ENCODE data around the gene SYCP1. TPM values are rescaled to one million over a fixed set of nuclear protein-coding genes. Genes with fewer than 3 reads are reported as not detected.
"Not testable (repeated sequence)": the region's sequence is repeated elsewhere in the genome, so short reads cannot be mapped to it uniquely, and the experiment has no call there.

Gene SYCP1
- total RNA-seq, 1 donor from 2014 or later, result not detected

DNA sequence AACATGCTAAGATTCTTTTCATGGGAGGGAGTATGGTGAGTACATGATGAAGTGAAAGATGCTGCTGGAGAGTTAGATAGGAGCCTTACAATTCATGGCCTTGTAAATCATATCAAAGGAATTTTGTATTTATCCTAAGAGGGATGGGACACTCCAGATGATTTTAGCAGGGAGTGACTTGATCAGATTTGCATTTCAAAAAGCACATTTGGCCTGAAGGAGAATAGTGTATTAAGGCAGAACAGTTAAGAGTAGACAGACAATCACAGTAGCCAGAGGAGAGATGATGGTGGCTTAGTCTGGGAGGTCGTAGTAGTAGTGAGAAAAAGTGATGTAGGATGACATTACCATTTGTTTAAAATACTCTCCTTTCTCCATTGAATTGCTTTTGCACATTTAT is 48.8 kb downstream of the SYCP1 start:
- Mint-ChIP-seq H3K4me1 (peaks cover 8% of the 10 kb centered on the region), H3K27ac (ENCODE audit: unreplicated experiment) (no peak overlapping the region), H3K27me3 (ENCODE audit: low read depth) (peaks cover 3% of the 10 kb centered on the region), H3K9me3 (no peaks in the 10 kb centered on the region), H3K4me3 (no peak overlapping the region), H3K36me3 (ENCODE audit: low read depth) (no peaks in the 10 kb centered on the region)
- TF ChIP-seq, protein P1, sequence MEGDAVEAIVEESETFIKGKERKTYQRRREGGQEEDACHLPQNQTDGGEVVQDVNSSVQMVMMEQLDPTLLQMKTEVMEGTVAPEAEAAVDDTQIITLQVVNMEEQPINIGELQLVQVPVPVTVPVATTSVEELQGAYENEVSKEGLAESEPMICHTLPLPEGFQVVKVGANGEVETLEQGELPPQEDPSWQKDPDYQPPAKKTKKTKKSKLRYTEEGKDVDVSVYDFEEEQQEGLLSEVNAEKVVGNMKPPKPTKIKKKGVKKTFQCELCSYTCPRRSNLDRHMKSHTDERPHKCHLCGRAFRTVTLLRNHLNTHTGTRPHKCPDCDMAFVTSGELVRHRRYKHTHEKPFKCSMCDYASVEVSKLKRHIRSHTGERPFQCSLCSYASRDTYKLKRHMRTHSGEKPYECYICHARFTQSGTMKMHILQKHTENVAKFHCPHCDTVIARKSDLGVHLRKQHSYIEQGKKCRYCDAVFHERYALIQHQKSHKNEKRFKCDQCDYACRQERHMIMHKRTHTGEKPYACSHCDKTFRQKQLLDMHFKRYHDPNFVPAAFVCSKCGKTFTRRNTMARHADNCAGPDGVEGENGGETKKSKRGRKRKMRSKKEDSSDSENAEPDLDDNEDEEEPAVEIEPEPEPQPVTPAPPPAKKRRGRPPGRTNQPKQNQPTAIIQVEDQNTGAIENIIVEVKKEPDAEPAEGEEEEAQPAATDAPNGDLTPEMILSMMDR (conservative IDR thresholded peaks at IDR 0.05), result no peak
- DNase-seq (ENCODE audit: low read depth, low spot score), result no peak

DNA sequence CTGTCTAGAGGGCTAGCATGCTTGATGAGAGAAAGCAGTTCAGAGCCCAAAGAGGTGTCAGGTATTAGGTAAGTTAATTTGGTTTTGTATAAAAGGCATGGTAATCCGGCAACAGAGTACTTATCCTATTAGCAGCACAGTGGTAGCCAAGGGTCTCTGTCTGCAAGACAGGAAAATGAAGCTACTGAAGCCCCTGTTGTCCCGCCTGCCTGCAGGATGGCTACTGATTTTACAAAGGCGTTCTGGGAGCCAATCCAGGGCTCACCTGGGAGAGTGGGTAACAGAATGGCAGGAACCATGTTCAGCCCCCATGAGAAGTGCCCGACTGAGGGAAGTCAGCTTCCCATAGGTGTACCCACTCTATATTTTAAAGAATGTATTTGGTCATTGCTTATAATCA is 61.1 kb downstream of the SYCP1 start:
- not testable (repeated sequence) for H3K4me1 Mint-ChIP-seq; H3K27ac Mint-ChIP-seq (ENCODE audit: unreplicated experiment); H3K4me3 Mint-ChIP-seq; H3K36me3 Mint-ChIP-seq (ENCODE audit: low read depth); H3K9me3 Mint-ChIP-seq; DNase-seq (ENCODE audit: low read depth, low spot score)
- H3K27me3 Mint-ChIP-seq (ENCODE audit: low read depth), result peaks cover 42% of the 10 kb centered on the region

DNA sequence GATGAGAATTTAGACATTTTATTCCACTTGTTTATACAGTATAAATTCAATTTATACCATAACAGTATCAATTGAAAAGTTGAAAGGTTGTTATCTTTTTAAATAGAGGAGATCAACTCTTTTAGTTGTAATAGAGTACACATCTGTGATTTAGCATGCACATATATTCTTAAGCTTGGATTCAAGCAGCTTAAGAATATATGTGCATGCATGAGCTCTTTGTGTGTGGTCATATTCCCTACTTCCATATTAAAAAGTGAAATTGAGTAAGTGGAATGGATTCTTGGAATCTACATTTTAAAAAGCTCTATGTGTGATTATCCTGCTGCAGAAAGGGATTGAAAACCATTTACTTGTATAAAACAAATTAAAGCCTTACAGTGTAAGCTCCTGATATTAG is 71.9 kb downstream of the SYCP1 start:
- Mint-ChIP-seq H3K4me1 (no peaks in the 10 kb centered on the region), H3K27ac (ENCODE audit: unreplicated experiment) (no peak overlapping the region), H3K9me3 (peaks cover 3% of the 10 kb centered on the region), H3K4me3 (no peak overlapping the region), H3K27me3 (ENCODE audit: low read depth) (peaks cover 8% of the 10 kb centered on the region), H3K36me3 (ENCODE audit: low read depth) (no peaks in the 10 kb centered on the region)
- DNase-seq (ENCODE audit: low read depth, low spot score), result no peak
- TF ChIP-seq, protein P1 (conservative IDR thresholded peaks at IDR 0.05), result no peak

DNA sequence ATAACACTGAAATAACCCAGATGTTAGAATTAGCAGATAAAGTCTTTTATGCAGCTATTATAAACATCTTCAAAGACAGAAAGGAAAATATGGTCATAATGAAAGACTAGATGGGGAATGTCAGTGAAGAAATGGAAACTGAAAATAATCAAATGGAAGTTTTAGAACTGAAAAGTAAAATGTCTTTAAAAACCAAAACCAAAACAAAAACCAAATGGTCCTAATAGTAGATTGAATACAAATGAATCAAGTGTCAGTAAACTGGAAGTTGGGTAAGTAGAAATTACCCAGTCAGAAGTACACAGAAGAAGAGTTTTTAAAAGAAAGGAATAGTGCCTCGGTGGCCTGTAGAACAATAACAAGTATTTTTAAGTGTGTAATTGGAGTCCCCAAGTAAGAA is 72.7 kb downstream of the SYCP1 start:
- no peak for DNase-seq (ENCODE audit: low read depth, low spot score)
- Mint-ChIP-seq H3K27me3 (ENCODE audit: low read depth) (peaks cover 5% of the 10 kb centered on the region), H3K4me3 (no peak overlapping the region), H3K27ac (ENCODE audit: unreplicated experiment) (no peak overlapping the region), H3K9me3 (peaks cover 3% of the 10 kb centered on the region), H3K4me1 (no peaks in the 10 kb centered on the region), H3K36me3 (ENCODE audit: low read depth) (no peaks in the 10 kb centered on the region)
- TF ChIP-seq, protein P1 (conservative IDR thresholded peaks at IDR 0.05), result no peak

DNA sequence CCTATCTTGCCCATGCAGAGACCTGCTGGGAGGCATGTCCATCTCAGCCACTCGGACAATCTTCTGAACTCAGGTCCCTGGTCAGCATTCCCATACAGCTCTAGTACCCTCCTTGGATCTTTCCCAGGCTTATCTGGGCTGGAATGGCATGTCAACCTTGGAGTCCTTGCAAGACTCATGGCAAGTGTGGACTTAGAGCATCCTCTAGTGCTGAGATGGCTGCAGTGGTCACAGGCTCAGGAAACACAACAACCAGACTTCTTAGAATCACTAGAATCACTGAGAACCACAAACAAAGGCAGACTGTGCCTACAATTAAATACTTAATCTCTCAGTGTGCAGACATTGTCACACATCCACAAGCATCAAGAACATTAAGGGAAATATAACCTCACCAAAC is 101.9 kb downstream of the SYCP1 start:
- H3K27me3 Mint-ChIP-seq (ENCODE audit: low read depth), result peaks cover 38% of the 10 kb centered on the region
- H3K4me3 Mint-ChIP-seq, result no peak overlapping the region
- no peak for DNase-seq (ENCODE audit: low read depth, low spot score)
- no peak overlapping the region for H3K27ac Mint-ChIP-seq (ENCODE audit: unreplicated experiment)
- peaks cover 3% of the 10 kb centered on the region for H3K36me3 Mint-ChIP-seq (ENCODE audit: low read depth)
- H3K4me1 Mint-ChIP-seq, result no peaks in the 10 kb centered on the region
- peaks cover 10% of the 10 kb centered on the region for H3K9me3 Mint-ChIP-seq
- TF ChIP-seq, protein P1 (conservative IDR thresholded peaks at IDR 0.05), result peak; percentile 41

DNA sequence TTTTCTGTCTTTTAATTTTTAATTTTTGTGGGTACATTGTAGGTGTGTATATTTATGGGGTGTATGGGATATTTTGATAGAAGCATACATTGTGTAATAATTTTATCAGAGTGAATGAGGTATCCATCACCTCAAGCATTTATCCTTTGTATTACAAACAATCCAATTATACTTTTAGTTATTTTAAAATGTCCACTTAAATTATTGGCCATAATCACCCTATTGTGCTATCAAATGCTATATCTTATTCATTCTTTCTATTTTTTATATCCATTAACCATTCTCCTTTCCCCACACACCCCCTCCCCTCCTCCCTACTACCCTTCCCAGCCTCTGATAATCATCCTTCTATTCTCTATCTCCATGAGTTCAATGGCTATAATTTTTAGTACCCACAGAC is 104.8 kb downstream of the SYCP1 start:
- H3K4me3 Mint-ChIP-seq, result no peak overlapping the region
- H3K36me3 Mint-ChIP-seq (ENCODE audit: low read depth), result peaks cover 4% of the 10 kb centered on the region
- H3K27me3 Mint-ChIP-seq (ENCODE audit: low read depth), result peaks cover 46% of the 10 kb centered on the region
- no peaks in the 10 kb centered on the region for H3K4me1 Mint-ChIP-seq
- TF ChIP-seq, protein P1 (conservative IDR thresholded peaks at IDR 0.05), result no peak
- peaks cover 14% of the 10 kb centered on the region for H3K9me3 Mint-ChIP-seq
- DNase-seq (ENCODE audit: low read depth, low spot score), result no peak
- H3K27ac Mint-ChIP-seq (ENCODE audit: unreplicated experiment), result no peak overlapping the region

Data from neural crest cell (in vitro differentiated cells).